Nasal cavity respiratory epithelium epithelial cell of viscerocranial mucosa (primary cell): ENCODE results near the gene ARAP3. TPM values are rescaled to one million over a fixed set of nuclear protein-coding genes. Genes with fewer than 3 reads are reported as not detected.

Experiments
- total RNA-seq: library from RNA; depleted of rRNA; stranded (reverse); fragments of >200 nt; gene quantifications from 2 replicates; pipeline ENCODE4 v1.2.3, GENCODE V29; 2014

The ARAP3 gene, protein sequence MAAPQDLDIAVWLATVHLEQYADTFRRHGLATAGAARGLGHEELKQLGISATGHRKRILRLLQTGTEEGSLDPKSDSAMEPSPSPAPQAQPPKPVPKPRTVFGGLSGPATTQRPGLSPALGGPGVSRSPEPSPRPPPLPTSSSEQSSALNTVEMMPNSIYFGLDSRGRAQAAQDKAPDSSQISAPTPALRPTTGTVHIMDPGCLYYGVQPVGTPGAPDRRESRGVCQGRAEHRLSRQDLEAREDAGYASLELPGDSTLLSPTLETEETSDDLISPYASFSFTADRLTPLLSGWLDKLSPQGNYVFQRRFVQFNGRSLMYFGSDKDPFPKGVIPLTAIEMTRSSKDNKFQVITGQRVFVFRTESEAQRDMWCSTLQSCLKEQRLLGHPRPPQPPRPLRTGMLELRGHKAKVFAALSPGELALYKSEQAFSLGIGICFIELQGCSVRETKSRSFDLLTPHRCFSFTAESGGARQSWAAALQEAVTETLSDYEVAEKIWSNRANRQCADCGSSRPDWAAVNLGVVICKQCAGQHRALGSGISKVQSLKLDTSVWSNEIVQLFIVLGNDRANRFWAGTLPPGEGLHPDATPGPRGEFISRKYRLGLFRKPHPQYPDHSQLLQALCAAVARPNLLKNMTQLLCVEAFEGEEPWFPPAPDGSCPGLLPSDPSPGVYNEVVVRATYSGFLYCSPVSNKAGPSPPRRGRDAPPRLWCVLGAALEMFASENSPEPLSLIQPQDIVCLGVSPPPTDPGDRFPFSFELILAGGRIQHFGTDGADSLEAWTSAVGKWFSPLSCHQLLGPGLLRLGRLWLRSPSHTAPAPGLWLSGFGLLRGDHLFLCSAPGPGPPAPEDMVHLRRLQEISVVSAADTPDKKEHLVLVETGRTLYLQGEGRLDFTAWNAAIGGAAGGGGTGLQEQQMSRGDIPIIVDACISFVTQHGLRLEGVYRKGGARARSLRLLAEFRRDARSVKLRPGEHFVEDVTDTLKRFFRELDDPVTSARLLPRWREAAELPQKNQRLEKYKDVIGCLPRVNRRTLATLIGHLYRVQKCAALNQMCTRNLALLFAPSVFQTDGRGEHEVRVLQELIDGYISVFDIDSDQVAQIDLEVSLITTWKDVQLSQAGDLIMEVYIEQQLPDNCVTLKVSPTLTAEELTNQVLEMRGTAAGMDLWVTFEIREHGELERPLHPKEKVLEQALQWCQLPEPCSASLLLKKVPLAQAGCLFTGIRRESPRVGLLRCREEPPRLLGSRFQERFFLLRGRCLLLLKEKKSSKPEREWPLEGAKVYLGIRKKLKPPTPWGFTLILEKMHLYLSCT (N-terminal part only)
- 3.4 and 10.3 TPM in 2 replicates for total RNA-seq

DNA sequence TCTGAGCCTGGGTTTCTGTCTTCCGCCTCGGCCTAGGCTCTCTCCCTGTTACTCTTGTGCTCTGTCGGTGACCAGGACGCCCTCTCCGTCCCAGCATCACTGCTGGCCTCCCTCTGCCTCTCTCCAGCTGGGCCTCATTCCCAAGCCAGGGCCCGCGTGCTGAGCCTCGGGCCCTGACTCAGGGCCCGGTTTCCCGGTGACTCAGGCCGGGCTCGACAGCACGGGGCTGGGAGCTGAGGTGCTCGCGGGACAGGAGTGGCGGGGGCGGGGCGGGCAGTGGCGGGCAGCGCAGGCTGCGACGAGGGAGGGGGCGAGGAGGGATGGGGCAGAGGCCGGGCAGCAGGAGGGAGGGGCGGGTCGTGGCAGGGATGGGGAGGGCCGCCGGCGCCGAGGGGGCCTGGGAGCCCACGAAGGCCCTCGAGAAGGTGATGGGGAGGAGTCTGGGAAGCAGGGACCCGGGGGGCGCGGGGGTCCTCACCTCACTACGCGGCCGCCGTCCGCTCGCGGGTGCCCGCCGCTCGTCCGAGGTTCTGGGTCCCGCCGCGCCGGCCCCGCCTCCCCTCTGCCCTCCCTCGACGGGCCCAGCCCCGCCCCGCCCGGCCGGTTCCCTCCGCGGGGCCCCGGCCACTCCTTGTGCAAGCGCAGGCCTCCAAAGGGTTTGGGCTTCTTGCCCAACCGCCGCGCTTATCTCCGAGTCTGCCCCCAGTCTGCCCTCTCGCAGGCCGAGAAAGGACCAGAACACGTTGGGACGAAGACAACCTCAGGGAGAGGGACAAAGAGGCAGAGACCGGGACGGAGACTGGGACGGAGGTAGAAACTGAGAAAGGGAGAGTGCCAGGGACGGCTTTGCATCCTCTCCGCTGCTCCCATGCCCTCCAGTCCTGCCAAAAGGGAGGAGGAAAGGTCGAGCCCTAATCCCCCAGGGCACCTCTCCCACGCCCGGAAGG is at the start of gene ARAP3:
Gene ARAP3, minus strand, starts transcription at position 536 of the 947 bp plus-strand sequence. CDS start 1,744 bp downstream, outside the sequence.

DNA sequence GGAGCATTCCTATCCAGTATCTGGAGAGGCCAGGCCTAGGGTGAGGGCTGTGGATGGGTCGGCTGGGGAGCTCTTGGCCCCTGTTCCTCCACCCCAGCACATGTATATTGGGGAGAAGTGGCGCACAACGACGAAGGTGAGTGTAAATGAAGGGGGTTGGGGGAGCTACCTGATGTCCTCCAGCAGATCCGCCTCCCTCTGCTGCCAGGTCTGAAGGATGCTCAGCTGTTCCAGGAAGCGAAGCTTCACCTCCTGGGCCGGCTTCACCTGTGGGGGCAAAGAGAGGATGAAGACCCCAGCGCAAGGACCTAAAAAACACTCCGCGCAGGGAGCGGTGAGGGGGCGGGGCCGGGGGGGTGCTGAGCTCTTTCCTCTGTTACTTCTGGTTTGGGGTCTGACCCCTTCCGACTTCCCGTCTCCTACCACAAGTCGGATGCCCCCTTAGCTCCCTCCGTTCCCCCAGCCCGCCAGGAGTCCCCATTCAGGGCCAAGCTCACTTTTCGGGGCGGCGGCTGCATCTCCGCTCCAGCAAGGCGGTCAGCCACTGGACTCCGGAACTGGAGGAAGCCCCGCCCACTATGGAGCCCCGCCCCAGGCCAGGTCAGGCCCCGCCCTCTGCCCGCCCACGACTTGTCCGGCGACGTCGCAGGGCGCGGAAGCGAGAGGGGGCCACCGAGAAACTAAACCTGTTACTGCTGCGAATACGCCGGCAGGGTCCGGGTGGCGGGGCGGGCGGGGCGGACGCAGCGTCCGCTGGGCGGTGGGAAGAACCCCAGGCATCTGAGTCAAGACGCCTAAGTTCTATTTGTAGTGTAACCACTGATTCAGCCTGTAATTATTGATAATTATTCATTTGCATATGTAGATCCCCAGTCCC is 30.9 kb downstream of the ARAP3 start, which contains the start of gene FCHSD1:
Gene FCHSD1, minus strand, starts transcription at position 568 of the 877 bp plus-strand sequence. Its CDS starts 50 bp downstream, at position 518.

DNA sequence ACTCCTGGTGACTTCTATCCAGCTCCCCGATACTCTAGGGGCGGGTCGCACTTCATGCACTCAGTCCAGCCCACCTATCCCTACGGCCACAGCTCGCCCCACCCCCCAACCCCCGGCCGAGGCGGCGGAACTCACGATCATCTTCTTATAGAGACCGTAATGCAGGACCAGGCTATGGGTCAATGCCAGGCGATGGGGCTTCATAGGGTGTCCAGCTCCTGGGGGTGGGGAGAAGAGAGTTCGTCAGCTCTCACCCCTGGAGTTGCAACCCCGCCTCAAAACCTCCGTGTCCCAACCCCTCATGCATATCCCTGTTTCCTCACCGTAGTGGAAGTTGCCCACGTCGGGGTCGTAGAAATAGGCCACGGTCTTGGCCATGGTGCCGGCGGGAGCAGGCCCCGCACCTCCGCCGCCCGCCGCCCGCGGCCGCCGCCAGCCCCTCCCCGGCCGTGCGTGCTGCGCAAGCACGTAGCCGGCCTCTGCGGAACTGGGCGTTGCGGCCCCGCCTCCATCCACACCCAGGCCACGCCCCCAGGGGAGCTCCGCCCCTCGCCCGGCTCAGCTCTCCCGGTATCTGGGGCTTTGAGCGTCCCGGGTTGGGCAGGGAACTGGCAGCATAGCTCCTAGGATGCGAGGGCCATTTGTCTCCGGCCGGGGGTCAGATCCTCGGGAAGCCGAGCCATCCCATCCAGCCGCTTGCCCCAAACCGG is 45.5 kb downstream of the ARAP3 start, which contains the start of the genes HDAC3 and RELL2:
Gene HDAC3, minus strand, starts transcription at position 437 of the 710 bp plus-strand sequence. Its CDS starts 59 bp downstream, at position 378.
Gene RELL2, plus strand, starts transcription at position 585 of the 710 bp plus-strand sequence. CDS start 1,229 bp downstream, outside the sequence.

DNA sequence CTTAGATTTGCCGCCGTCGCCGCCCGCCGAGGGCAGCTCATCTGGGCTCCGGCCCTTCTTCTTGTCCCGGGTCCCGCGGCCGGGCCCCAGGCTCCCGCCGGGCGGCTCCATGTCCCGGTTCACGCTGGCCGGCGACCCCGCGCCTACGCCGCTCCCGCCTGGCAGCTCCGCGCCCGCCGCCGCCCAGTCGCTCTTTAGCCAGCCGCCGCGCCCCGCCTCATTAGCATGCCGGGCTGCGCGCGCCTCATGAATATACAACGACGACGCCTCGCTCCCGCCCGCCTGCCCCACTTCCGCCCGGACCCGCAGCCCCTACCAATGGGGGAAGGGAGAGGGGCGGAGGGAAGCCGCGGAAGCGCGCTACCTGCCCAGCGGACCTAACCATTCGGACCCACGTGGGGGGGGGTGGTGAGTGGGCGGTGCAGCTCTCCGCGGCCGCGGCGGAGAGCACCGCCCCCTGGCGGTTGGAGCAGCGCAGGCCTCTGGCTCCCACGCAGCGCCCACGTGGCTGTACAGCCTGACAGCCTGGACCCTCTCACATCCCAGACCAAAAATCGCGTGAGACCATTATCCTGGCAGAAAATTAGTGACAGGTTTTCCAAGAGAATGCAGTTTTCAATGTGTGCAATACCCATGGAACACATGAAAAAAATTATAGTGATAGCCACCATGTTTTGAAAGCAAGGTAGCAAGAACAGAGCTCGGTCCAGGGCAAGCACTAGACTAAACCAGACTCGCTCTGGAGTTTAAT is 63.1 kb downstream of the ARAP3 start, which contains the start of gene DIAPH1:
Gene DIAPH1, minus strand, starts transcription at position 197 of the 751 bp plus-strand sequence. Its CDS starts 86 bp downstream, at position 111.

Other genes with a start within 250 kb of the ARAP3 start
- 17.1 and 38.5 TPM in 2 replicates for gene PCDHGC3, start 206.3 kb downstream of the ARAP3 start, total RNA-seq
- gene PCDHGC4, start 197.2 kb downstream of the ARAP3 start, total RNA-seq = 0.34 and 1.2 TPM in 2 replicates
- 0.34 and 1.1 TPM in 2 replicates for gene PCDHGC5, start 193.1 kb downstream of the ARAP3 start, total RNA-seq
- gene DIAPH1, start 63.2 kb downstream of the ARAP3 start, total RNA-seq = 58.1 and 114 TPM in 2 replicates
- gene HDAC3, start 45.4 kb downstream of the ARAP3 start, total RNA-seq = 48.0 and 64.6 TPM in 2 replicates
- 12.7 and 16.1 TPM in 2 replicates for gene RELL2, start 45.2 kb downstream of the ARAP3 start, total RNA-seq
- gene FCHSD1, start 30.8 kb downstream of the ARAP3 start, total RNA-seq = 11.3 and 14.8 TPM in 2 replicates
- gene PCDH1, start 196.2 kb upstream of the ARAP3 start, total RNA-seq = 43.1 and 121 TPM in 2 replicates
- gene DELE1, start 241.6 kb upstream of the ARAP3 start, total RNA-seq = 15.7 and 28.3 TPM in 2 replicates